ENCODE data around the gene ADCYAP1R1. TPM values are rescaled to one million over a fixed set of nuclear protein-coding genes. Genes with fewer than 3 reads are reported as not detected.

The ADCYAP1R1 gene
- total RNA-seq, 1 donor from 2014 or later, result not detected

DNA sequence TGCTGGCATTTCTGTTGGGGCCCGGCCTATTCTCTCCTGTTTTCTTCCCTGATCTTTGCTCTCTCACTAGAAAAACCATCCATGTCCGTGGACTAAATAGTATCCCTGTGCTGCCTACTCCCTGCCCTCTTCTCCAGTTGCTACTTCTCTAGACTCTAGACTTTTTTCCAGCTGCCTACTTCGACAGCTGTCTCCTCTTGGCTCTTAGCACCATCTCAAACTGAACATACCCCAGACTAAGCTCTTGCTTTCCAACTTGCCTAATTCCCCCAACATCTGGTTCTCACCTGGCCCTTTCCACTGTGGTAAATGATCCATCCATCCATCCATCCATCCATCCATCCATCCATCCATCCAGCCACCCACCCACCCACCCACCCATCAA lies 19.5 kb downstream of the ADCYAP1R1 start:
- H3K36me3 Mint-ChIP-seq (ENCODE audit: insufficient read depth), result no peaks in the 10 kb centered on the region
- H3K27ac Mint-ChIP-seq, result no peak overlapping the region
- H3K9me3 Mint-ChIP-seq (ENCODE audit: low read depth), result no peaks in the 10 kb centered on the region
- H3K27me3 Mint-ChIP-seq, result peaks cover 21% of the 10 kb centered on the region
- H3K4me3 Mint-ChIP-seq (ENCODE audit: low read depth), result no peak overlapping the region
- TF ChIP-seq, protein P1, sequence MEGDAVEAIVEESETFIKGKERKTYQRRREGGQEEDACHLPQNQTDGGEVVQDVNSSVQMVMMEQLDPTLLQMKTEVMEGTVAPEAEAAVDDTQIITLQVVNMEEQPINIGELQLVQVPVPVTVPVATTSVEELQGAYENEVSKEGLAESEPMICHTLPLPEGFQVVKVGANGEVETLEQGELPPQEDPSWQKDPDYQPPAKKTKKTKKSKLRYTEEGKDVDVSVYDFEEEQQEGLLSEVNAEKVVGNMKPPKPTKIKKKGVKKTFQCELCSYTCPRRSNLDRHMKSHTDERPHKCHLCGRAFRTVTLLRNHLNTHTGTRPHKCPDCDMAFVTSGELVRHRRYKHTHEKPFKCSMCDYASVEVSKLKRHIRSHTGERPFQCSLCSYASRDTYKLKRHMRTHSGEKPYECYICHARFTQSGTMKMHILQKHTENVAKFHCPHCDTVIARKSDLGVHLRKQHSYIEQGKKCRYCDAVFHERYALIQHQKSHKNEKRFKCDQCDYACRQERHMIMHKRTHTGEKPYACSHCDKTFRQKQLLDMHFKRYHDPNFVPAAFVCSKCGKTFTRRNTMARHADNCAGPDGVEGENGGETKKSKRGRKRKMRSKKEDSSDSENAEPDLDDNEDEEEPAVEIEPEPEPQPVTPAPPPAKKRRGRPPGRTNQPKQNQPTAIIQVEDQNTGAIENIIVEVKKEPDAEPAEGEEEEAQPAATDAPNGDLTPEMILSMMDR (IDR thresholded peaks at IDR 0.05; ENCODE audit: unreplicated experiment), result no peak
- DNase-seq (ENCODE audit: low spot score, unreplicated experiment), result no peak
- H3K4me1 Mint-ChIP-seq (ENCODE audit: low read depth), result no peaks in the 10 kb centered on the region

DNA sequence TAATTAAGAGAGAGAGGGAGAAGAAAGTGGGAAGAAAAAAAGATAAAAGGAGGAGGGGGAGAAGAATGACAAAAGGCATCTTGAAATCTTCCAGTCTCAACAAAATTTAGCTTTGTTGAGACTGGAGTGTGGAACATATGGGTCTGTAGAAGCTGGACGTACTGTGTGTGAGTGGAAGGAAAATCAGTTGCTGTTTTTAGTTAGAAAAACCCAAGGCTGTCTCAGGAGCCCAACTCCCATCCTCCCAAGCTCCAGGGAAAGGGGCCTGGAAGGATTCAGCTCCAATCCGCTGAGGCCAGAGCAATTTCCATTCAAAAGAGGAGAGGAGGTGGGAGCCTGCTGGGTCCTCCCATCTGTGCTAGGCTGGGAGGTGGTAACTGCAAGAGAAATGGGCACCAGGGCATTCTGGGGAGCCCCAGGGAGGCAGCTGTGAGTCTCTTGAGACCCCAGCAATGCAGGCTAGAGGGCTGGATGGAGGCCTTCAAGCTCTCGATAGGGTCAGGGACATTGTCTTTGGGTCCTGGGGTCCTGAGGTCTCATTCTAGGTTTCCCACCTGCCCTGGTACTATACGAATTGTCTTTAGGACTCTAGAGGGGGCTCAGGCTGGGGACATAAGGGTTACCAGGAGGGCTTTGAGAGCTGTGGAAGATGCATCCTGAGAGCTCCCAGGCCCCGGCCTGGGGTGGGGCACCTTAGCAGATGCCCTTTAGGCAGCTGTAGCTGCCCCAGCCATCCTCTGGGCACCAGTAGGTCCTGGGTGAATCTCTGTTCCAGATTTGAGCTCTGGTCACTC lies 21.4 kb downstream of the ADCYAP1R1 start:
- H3K4me3 Mint-ChIP-seq (ENCODE audit: low read depth), result no peak overlapping the region
- no peaks in the 10 kb centered on the region for H3K9me3 Mint-ChIP-seq (ENCODE audit: low read depth)
- no peak overlapping the region for H3K27ac Mint-ChIP-seq
- peaks cover 23% of the 10 kb centered on the region for H3K27me3 Mint-ChIP-seq
- no peaks in the 10 kb centered on the region for H3K4me1 Mint-ChIP-seq (ENCODE audit: low read depth)
- TF ChIP-seq, protein P1 (IDR thresholded peaks at IDR 0.05; ENCODE audit: unreplicated experiment), result no peak
- no peaks in the 10 kb centered on the region for H3K36me3 Mint-ChIP-seq (ENCODE audit: insufficient read depth)
- no peak for DNase-seq (ENCODE audit: low spot score, unreplicated experiment)

DNA sequence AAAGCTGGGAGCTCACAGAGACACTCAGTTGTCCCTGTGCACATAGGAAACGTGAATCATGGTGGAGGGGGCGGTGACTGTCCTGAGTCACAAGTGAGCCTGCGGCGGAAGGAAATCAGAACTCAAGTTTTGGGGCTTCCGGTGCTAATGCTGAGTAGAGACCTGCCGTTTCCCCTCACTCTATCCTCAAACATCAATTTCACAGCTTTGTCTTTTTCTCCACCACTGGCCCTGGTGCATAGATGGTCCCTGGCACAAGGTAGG lies 21.9 kb downstream of the ADCYAP1R1 start:
- no peak for DNase-seq (ENCODE audit: low spot score, unreplicated experiment)
- H3K4me1 Mint-ChIP-seq (ENCODE audit: low read depth), result no peaks in the 10 kb centered on the region
- no peaks in the 10 kb centered on the region for H3K9me3 Mint-ChIP-seq (ENCODE audit: low read depth)
- peaks cover 27% of the 10 kb centered on the region for H3K27me3 Mint-ChIP-seq
- TF ChIP-seq, protein P1 (IDR thresholded peaks at IDR 0.05; ENCODE audit: unreplicated experiment), result no peak
- no peak overlapping the region for H3K27ac Mint-ChIP-seq
- no peaks in the 10 kb centered on the region for H3K36me3 Mint-ChIP-seq (ENCODE audit: insufficient read depth)
- H3K4me3 Mint-ChIP-seq (ENCODE audit: low read depth), result no peak overlapping the region

DNA sequence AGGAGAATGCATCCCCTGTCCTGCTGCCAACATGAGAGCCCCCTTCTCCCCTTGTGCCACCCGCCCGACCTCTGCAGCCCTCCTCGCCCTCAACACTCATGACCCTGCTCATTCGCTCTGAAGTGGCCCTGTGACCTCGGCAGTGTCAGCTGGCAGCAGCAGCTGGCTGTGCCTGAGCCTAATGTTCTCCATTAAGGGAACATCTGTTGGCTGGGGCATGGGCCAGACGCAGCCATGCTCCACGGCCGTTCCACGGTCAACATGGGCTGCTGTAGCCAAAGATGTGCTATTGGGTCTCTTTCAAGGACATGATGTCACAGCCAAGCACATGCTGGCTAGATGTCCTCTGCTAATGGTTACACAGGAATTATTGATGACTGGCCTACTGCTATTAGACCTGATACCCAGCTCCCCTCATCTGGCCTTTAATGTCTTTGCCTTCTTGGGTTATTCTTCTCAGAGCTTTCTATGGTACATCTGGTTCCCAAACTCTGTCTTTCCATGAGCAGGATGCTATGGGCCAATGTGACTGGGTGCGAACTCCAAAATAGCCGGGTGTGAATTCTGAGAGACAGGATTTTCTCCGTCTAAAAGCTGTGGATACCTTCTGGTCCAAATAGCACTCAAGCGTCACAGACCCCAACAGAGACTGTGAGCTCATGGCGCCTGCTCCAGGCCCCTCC lies 22.4 kb downstream of the ADCYAP1R1 start:
- H3K27ac Mint-ChIP-seq, result no peak overlapping the region
- DNase-seq (ENCODE audit: low spot score, unreplicated experiment), result no peak
- no peaks in the 10 kb centered on the region for H3K9me3 Mint-ChIP-seq (ENCODE audit: low read depth)
- H3K4me1 Mint-ChIP-seq (ENCODE audit: low read depth), result no peaks in the 10 kb centered on the region
- H3K27me3 Mint-ChIP-seq, result peaks cover 29% of the 10 kb centered on the region
- H3K36me3 Mint-ChIP-seq (ENCODE audit: insufficient read depth), result no peaks in the 10 kb centered on the region
- TF ChIP-seq, protein P1 (IDR thresholded peaks at IDR 0.05; ENCODE audit: unreplicated experiment), result no peak
- H3K4me3 Mint-ChIP-seq (ENCODE audit: low read depth), result no peak overlapping the region

DNA sequence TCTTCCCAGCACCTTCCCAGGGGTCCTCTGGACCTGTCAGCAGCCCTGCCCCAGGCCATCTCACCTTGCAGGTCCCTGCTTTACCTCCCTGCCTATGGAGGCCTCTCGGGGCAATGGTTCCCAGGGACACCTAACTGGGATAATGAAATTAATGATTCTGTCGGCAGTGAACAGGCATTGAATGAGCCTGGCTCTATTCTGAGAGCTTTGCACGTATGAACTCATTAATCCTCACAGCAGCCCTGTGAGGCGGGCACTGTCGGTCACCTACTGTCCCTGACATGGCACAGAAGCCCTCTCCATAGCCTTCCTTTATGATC lies 22.9 kb downstream of the ADCYAP1R1 start:
- Mint-ChIP-seq H3K36me3 (ENCODE audit: insufficient read depth) (no peaks in the 10 kb centered on the region), H3K9me3 (ENCODE audit: low read depth) (no peaks in the 10 kb centered on the region), H3K4me1 (ENCODE audit: low read depth) (peaks cover 5% of the 10 kb centered on the region), H3K27me3 (peaks cover 34% of the 10 kb centered on the region), H3K4me3 (ENCODE audit: low read depth) (no peak overlapping the region), H3K27ac (no peak overlapping the region)
- TF ChIP-seq, protein P1 (IDR thresholded peaks at IDR 0.05; ENCODE audit: unreplicated experiment), result no peak
- no peak for DNase-seq (ENCODE audit: low spot score, unreplicated experiment)
